A549 (cell line): ENCODE measurements around the gene FBXO5. TPM values are rescaled to one million over a fixed set of nuclear protein-coding genes. Genes with fewer than 3 reads are reported as not detected.

Source experiments
- ATAC-seq, 2 experiments: fragments of 200-7000 bp in 1 of 2; fragments of >200 bp in 1 of 2; cut with Nextera tagmentation in 1 of 2; cut with Tn5 transposase in 1 of 2; 3 replicates each; pipeline versions ENCODE4 v1.8.0 to v1.9.1; 2018 to 2020; ENCODE audit warnings: mild to moderate bottlenecking in 1 of 2, moderate library complexity in 1 of 2
- CTCF ChIA-PET: fragments of 300-600 bp; sonication (Branson Sonifier 250); formaldehyde crosslinking; extraction: SDS; loops from one replicate; lab custom pipeline; 2021; ENCODE audit warnings: antibody characterized with exemption, inconsistent platforms; lab: Yijun Ruan, JAX
- POLR2A ChIA-PET: fragments of 350-600 bp; formaldehyde crosslinking; extraction: SDS; loops from one replicate; lab custom pipeline; 2021; ENCODE audit warnings: antibody characterized with exemption, inconsistent platforms; lab: Yijun Ruan, JAX
- DNase-seq, 2 experiments: peaks; one replicate each; pipeline versions ENCODE4 v3.0.0 to v3.0.0-alpha.2; 2011 to 2016; ENCODE audit warnings: low read depth in 1 of 2, low spot score in 1 of 2
- FAIRE-seq: peaks from 2 replicates; lab custom pipeline; 2011; peaks lifted over from hg19 to GRCh38; lab: Jason Lieb, UNC
- H3K27ac ChIP-seq, 2 experiments: fragments of >200 bp; sonication (Bioruptor Twin); formaldehyde crosslinking; 3 replicates each; pipeline ENCODE4 v1.5.1; 2016 to 2017
- H3K4me1 ChIP-seq: fragments of >200 bp; sonication (Bioruptor Twin); formaldehyde crosslinking; 3 replicates; pipeline ENCODE4 v1.6.1; 2016
- H3K4me2 ChIP-seq: fragments of >200 bp; sonication (Bioruptor Twin); formaldehyde crosslinking; 3 replicates; pipeline ENCODE4 v1.6.1; 2016
- H3K4me3 ChIP-seq: fragments of >200 bp; sonication (Bioruptor Twin); formaldehyde crosslinking; 3 replicates; pipeline ENCODE4 v1.5.1; 2016
- H3K9me3 ChIP-seq: fragments of >200 bp; sonication (Bioruptor Twin); formaldehyde crosslinking; 3 replicates; pipeline ENCODE4 v1.6.1; 2016
- BHLHE40 ChIP-seq: IDR thresholded peaks from 2 replicates; pipeline ENCODE4 v1.6.1; 2012; ENCODE audit warnings: low read depth, low read length, inconsistent platforms
- CBX2 ChIP-seq: fragments of 200-600 bp; sonication (generic); IDR thresholded peaks from 2 replicates; pipeline ENCODE4 v1.6.1; 2016; ENCODE audit warnings: low read depth, mild to moderate bottlenecking, borderline replicate concordance
- CHD2 ChIP-seq: fragments of 150-350 bp; IDR thresholded peaks from 2 replicates; pipeline ENCODE4 v1.6.1; 2014; ENCODE audit warnings: low read length; ENCODE audit not compliant: partially characterized antibody
- CHD4 ChIP-seq: fragments of 200-600 bp; sonication (generic); IDR thresholded peaks from 2 replicates; pipeline ENCODE4 v1.6.1; 2016; ENCODE audit warnings: antibody characterized with exemption, mild to moderate bottlenecking, borderline replicate concordance
- ESRRA ChIP-seq: fragments of 150-350 bp; IDR thresholded peaks from 2 replicates; pipeline ENCODE4 v1.6.1; 2014; ENCODE audit warnings: mild to moderate bottlenecking, low read length, borderline replicate concordance
- FOXS1 ChIP-seq: fragments of 250-450 bp; sonication (Bioruptor Pico); IDR thresholded peaks from 2 replicates; pipeline ENCODE4 v1.5.0; 2020; ENCODE audit warnings: mild to moderate bottlenecking, moderate library complexity
- HDAC2 ChIP-seq: fragments of 200-600 bp; sonication (generic); IDR thresholded peaks from 2 replicates; pipeline ENCODE4 v1.6.1; 2016
- HOXA7 ChIP-seq: fragments of 250-450 bp; sonication (Bioruptor Pico); IDR thresholded peaks from 2 replicates; pipeline ENCODE4 v1.5.0; 2020; ENCODE audit warnings: mild to moderate bottlenecking, moderate library complexity
- JUN ChIP-seq, 2 experiments: fragments of >200 bp; sonication (Bioruptor Twin); formaldehyde crosslinking; IDR thresholded peaks; 2 replicates in 1 of 2; 3 replicates in 1 of 2; pipeline ENCODE4 v1.6.1; 2016 to 2017
- KDM1A ChIP-seq: fragments of 200-600 bp; sonication (generic); IDR thresholded peaks from 2 replicates; pipeline ENCODE4 v1.6.1; 2016; ENCODE audit warnings: low read depth, mild to moderate bottlenecking
- KDM5A ChIP-seq: fragments of 200-600 bp; sonication (generic); IDR thresholded peaks from 2 replicates; pipeline ENCODE4 v1.6.1; 2016; ENCODE audit warnings: antibody characterized with exemption, mild to moderate bottlenecking
- MAFK ChIP-seq: fragments of 450-650 bp; IDR thresholded peaks from 2 replicates; pipeline ENCODE4 v1.6.1; 2014; ENCODE audit not compliant: partially characterized antibody
- MAZ ChIP-seq: fragments of 150-350 bp; IDR thresholded peaks from 2 replicates; pipeline ENCODE4 v1.6.1; 2014; ENCODE audit warnings: antibody characterized with exemption, low read depth, low read length, borderline replicate concordance
- NFE2L2 ChIP-seq: fragments of 150-350 bp; conservative IDR thresholded peaks from 2 replicates; pipeline ENCODE4 v1.6.1; 2014; ENCODE audit warnings: low read length
- NPAS2 ChIP-seq: fragments of 250-450 bp; sonication (Bioruptor Pico); IDR thresholded peaks from 2 replicates; pipeline ENCODE4 v1.8.0; 2022; ENCODE audit warnings: mild to moderate bottlenecking, moderate library complexity, borderline replicate concordance
- PBX3 ChIP-seq: IDR thresholded peaks from 2 replicates; pipeline ENCODE4 v1.6.1; 2012
- PHF8 ChIP-seq: fragments of 200-600 bp; sonication (generic); IDR thresholded peaks from 2 replicates; pipeline ENCODE4 v1.6.1; 2016; ENCODE audit warnings: low read depth, mild to moderate bottlenecking, antibody characterized with exemption, moderate library complexity, borderline replicate concordance
- POLR2A ChIP-seq: IDR thresholded peaks from 2 replicates; pipeline ENCODE4 v1.6.1; 2012; ENCODE audit warnings: mild to moderate bottlenecking, low read length
- SREBF2 ChIP-seq: fragments of 450-650 bp; IDR thresholded peaks from 2 replicates; pipeline ENCODE4 v1.6.1; 2014; ENCODE audit warnings: mild to moderate bottlenecking, moderate library complexity
- TP53 ChIP-seq: fragments of 250-450 bp; sonication (Bioruptor Pico); IDR thresholded peaks from 2 replicates; pipeline ENCODE4 v1.5.0; 2021; ENCODE audit warnings: mild to moderate bottlenecking, moderate library complexity
- ZC3H11A ChIP-seq: fragments of 450-650 bp; IDR thresholded peaks from 2 replicates; pipeline ENCODE4 v1.6.1; 2014; ENCODE audit warnings: antibody characterized with exemption, mild to moderate bottlenecking
- ZNF302 ChIP-seq: fragments of 250-450 bp; sonication (Bioruptor Pico); IDR thresholded peaks from 2 replicates; pipeline ENCODE4 v1.9.0; 2021; ENCODE audit warnings: inconsistent platforms, mild to moderate bottlenecking, moderate library complexity
- WGBS: methylation state at CpG from one replicate; pipeline ENCODE4 v1.1.6; 2017; ENCODE audit errors: missing lambda C conversion rate; 5-methylcytosine and 5-hydroxymethylcytosine counted together
- polyA plus RNA-seq, 4 experiments: library from polyadenylated mRNA; depleted of rRNA in 3 of 4; stranded (reverse); fragments of >200 nt; fragmentation: RNase III in 1 of 4; extraction: RNeasy Plus Mini Kit Qiagen cat#74134 plus additional on column Dnase treatment in 1 of 4; gene quantifications; 2 replicates in 3 of 4; 3 replicates in 1 of 4; pipeline ENCODE4 v1.2.3, GENCODE V29; 2011 to 2017
- TF ChIP-seq, protein P1 (sequence below): fragments of 250-450 bp; sonication (Bioruptor Pico); IDR thresholded peaks from 2 replicates; pipeline ENCODE4 v1.5.0; 2020; ENCODE audit warnings: low read depth, mild to moderate bottlenecking, moderate library complexity
- TF ChIP-seq, protein P2 (sequence below): fragments of >200 bp; sonication (Bioruptor Twin); formaldehyde crosslinking; IDR thresholded peaks from 3 replicates; pipeline ENCODE4 v1.6.1; 2016
- TF ChIP-seq, protein P3 (sequence below): IDR thresholded peaks from 2 replicates; pipeline ENCODE4 v1.6.1; 2012; ENCODE audit warnings: low read depth, borderline replicate concordance
- TF ChIP-seq, protein P4 (sequence below): fragments of 200-600 bp; sonication (generic); IDR thresholded peaks from 2 replicates; pipeline ENCODE4 v1.6.1; 2016; ENCODE audit warnings: antibody characterized with exemption, mild to moderate bottlenecking, moderate library complexity
- TF ChIP-seq, protein P5 (sequence below): fragments of 150-350 bp; IDR thresholded peaks from 2 replicates; pipeline ENCODE4 v1.6.1; 2014; ENCODE audit warnings: low read depth, mild to moderate bottlenecking, low read length

Gene FBXO5
- polyA plus RNA-seq, 2 of the 4 experiments (the other 2 are of a cell fraction), result 14.3 to 29.2 TPM

GRCh38 chr6:153015094-153015640 is 32.3 kb upstream of the FBXO5 start:
- Histone ChIP-seq H3K9me3 (no peaks in the 10 kb centered on the region), H3K4me3 (no peak overlapping the region), H3K4me2 (no peak overlapping the region), H3K27ac (no peak overlapping the region), H3K4me1 (no peaks in the 10 kb centered on the region)
- ATAC-seq (no peak), DNase-seq (no peak), FAIRE-seq (no peak)
- 85% methylated on average over 4 of the region's 4 CpGs for WGBS
- TF ChIP-seq, protein P1, sequence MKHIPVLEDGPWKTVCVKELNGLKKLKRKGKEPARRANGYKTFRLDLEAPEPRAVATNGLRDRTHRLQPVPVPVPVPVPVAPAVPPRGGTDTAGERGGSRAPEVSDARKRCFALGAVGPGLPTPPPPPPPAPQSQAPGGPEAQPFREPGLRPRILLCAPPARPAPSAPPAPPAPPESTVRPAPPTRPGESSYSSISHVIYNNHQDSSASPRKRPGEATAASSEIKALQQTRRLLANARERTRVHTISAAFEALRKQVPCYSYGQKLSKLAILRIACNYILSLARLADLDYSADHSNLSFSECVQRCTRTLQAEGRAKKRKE (CRISPR knock-in tag), result no peak
- TF ChIP-seq TP53 (no peak), MAZ (no peak), ZC3H11A (no peak), JUN (IDR thresholded peaks at IDR 0.05) (no peak), CHD2 (no peak), CBX2 (no peak), FOXS1 (CRISPR knock-in tag) (no peak), POLR2A (no peak), NPAS2 (CRISPR knock-in tag) (no peak), SREBF2 (no peak), PBX3 (no peak), KDM1A (no peak), KDM5A (no peak)
- TF ChIP-seq, protein P2, sequence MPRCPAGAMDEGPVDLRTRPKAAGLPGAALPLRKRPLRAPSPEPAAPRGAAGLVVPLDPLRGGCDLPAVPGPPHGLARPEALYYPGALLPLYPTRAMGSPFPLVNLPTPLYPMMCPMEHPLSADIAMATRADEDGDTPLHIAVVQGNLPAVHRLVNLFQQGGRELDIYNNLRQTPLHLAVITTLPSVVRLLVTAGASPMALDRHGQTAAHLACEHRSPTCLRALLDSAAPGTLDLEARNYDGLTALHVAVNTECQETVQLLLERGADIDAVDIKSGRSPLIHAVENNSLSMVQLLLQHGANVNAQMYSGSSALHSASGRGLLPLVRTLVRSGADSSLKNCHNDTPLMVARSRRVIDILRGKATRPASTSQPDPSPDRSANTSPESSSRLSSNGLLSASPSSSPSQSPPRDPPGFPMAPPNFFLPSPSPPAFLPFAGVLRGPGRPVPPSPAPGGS, result no peak
- ChIA-PET POLR2A (no interaction called here), CTCF (no interaction called here)

DNA sequence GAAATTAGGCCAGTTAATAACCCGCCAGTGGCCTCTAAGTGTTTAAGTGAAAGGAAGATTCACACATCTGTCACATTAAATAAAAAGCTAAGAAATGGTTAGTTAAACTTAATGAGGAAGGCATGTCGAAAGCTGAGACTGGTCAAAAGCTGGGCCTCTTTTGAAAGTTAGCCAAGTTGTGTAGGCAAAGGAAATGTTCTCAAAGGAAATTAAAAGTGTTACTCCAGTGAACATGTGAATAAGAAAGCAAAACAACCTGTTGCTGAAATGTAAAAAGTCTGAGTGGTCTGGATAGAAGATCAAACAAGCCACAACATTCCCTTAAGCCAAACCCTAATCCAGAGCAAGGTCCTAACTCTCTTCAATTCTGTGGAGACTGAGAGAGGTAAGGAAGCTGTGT is 30.6 kb upstream of the FBXO5 start:
- 97% methylated on average over 2 of the region's 2 CpGs for WGBS
- TF ChIP-seq NFE2L2, result no peak
- no peak for TF ChIP-seq MAFK
- TF ChIP-seq ZNF302, result no peak
- no peak for TF ChIP-seq HDAC2
- no peak for TF ChIP-seq HOXA7 (CRISPR knock-in tag)
- no peak for TF ChIP-seq ZC3H11A
- TF ChIP-seq, protein P1 (CRISPR knock-in tag), result no peak
- TF ChIP-seq ESRRA, result no peak
- TF ChIP-seq, protein P3, sequence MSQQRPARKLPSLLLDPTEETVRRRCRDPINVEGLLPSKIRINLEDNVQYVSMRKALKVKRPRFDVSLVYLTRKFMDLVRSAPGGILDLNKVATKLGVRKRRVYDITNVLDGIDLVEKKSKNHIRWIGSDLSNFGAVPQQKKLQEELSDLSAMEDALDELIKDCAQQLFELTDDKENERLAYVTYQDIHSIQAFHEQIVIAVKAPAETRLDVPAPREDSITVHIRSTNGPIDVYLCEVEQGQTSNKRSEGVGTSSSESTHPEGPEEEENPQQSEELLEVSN, result no peak
- TF ChIP-seq BHLHE40, result no peak
- TF ChIP-seq, protein P4, sequence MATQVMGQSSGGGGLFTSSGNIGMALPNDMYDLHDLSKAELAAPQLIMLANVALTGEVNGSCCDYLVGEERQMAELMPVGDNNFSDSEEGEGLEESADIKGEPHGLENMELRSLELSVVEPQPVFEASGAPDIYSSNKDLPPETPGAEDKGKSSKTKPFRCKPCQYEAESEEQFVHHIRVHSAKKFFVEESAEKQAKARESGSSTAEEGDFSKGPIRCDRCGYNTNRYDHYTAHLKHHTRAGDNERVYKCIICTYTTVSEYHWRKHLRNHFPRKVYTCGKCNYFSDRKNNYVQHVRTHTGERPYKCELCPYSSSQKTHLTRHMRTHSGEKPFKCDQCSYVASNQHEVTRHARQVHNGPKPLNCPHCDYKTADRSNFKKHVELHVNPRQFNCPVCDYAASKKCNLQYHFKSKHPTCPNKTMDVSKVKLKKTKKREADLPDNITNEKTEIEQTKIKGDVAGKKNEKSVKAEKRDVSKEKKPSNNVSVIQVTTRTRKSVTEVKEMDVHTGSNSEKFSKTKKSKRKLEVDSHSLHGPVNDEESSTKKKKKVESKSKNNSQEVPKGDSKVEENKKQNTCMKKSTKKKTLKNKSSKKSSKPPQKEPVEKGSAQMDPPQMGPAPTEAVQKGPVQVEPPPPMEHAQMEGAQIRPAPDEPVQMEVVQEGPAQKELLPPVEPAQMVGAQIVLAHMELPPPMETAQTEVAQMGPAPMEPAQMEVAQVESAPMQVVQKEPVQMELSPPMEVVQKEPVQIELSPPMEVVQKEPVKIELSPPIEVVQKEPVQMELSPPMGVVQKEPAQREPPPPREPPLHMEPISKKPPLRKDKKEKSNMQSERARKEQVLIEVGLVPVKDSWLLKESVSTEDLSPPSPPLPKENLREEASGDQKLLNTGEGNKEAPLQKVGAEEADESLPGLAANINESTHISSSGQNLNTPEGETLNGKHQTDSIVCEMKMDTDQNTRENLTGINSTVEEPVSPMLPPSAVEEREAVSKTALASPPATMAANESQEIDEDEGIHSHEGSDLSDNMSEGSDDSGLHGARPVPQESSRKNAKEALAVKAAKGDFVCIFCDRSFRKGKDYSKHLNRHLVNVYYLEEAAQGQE, result no peak
- TF ChIP-seq, protein P2, result no peak
- no peak for TF ChIP-seq PHF8
- TF ChIP-seq CHD4, result no peak
- TF ChIP-seq, protein P5, sequence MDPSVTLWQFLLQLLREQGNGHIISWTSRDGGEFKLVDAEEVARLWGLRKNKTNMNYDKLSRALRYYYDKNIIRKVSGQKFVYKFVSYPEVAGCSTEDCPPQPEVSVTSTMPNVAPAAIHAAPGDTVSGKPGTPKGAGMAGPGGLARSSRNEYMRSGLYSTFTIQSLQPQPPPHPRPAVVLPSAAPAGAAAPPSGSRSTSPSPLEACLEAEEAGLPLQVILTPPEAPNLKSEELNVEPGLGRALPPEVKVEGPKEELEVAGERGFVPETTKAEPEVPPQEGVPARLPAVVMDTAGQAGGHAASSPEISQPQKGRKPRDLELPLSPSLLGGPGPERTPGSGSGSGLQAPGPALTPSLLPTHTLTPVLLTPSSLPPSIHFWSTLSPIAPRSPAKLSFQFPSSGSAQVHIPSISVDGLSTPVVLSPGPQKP, result no peak

More for the DNA sequence above, 30.6 kb upstream of the FBXO5 start:
- Histone ChIP-seq H3K4me1 (no peaks in the 10 kb centered on the region), H3K27ac (no peak overlapping the region), H3K9me3 (no peaks in the 10 kb centered on the region), H3K4me2 (no peak overlapping the region), H3K4me3 (no peak overlapping the region)
- no peak for DNase-seq
- ChIA-PET POLR2A (no interaction called here), CTCF (interaction anchor here (1.0 to 1.8 kb wide), 2 partner anchors 11 to 299 kb away, joined by 3 to 6 read pairs; no protein-coding TSS in a partner anchor)
- ATAC-seq, result no peak
- FAIRE-seq, result no peak
